GM12873 (cell line): Measurements from ENCODE around the gene ERH.

ENCODE experiments used
- CTCF ChIP-seq: IDR thresholded peaks from 2 replicates; pipeline ENCODE4 v1.5.1; 2012; ENCODE audit warnings: low read depth, mild to moderate bottlenecking, moderate library complexity, low read length, control low read depth; ENCODE audit not compliant: insufficient read depth; ENCODE audit errors: missing control alignments

ERH gene

GRCh38 chr14:69360438-69361108, 37.5 kb downstream of the ERH start:
- TF ChIP-seq CTCF = no peak

GRCh38 chr14:69358966-69359365, 39.1 kb downstream of the ERH start:
- TF ChIP-seq CTCF = no peak

- TF ChIP-seq CTCF = no peak
These were observed 39.7 kb downstream of the ERH start for GRCh38 chr14:69358233-69358963.

GRCh38 chr14:69357544-69358200, 40.4 kb downstream of the ERH start:
- no peak for TF ChIP-seq CTCF

- no peak for TF ChIP-seq CTCF
These were observed 41.1 kb downstream of the ERH start for GRCh38 chr14:69356903-69357543.

- TF ChIP-seq CTCF = no peak
These were observed 42.4 kb downstream of the ERH start for GRCh38 chr14:69355607-69356281.

- no peak for TF ChIP-seq CTCF
These were observed 42.9 kb downstream of the ERH start for GRCh38 chr14:69355154-69355597.
